Bronchial epithelial cell (primary cell): ENCODE results near the gene YARS1. TPM values are rescaled to one million over a fixed set of nuclear protein-coding genes. Genes with fewer than 3 reads are reported as not detected.

Experiments used
- DNase-seq: peaks from one replicate; pipeline ENCODE4 v3.0.0-alpha.2; 2010; ENCODE audit warnings: low read depth
- FAIRE-seq: peaks from 2 replicates; lab custom pipeline; 2011; peaks lifted over from hg19 to GRCh38; lab: Jason Lieb, UNC
- H3K27me3 ChIP-seq: 2 replicates; pipeline ENCODE4 v1.5.1; 2011; ENCODE audit warnings: low read length; ENCODE audit not compliant: control insufficient read depth, insufficient read depth
- H3K36me3 ChIP-seq: 2 replicates; pipeline ENCODE4 v1.5.1; 2011; ENCODE audit warnings: low read length; ENCODE audit not compliant: control insufficient read depth, insufficient read depth
- H3K4me3 ChIP-seq: 2 replicates; pipeline ENCODE4 v1.5.1; 2011; ENCODE audit warnings: mild to moderate bottlenecking, low read depth, low read length, control low read depth
- total RNA-seq: library from RNA; depleted of rRNA; stranded (reverse); fragments of >200 nt; gene quantifications from 2 replicates; pipeline ENCODE4 v1.2.1, GENCODE V29; 2014
- TF ChIP-seq, protein P1 (sequence below): IDR thresholded peaks from 2 replicates; pipeline ENCODE4 v1.5.1; 2011; ENCODE audit warnings: mild to moderate bottlenecking, moderate library complexity, low read length, control low read depth, inconsistent platforms; ENCODE audit not compliant: insufficient read depth, severe bottlenecking

Gene YARS1
- total RNA-seq, 1 donor from 2014 or later = 195 TPM

DNA sequence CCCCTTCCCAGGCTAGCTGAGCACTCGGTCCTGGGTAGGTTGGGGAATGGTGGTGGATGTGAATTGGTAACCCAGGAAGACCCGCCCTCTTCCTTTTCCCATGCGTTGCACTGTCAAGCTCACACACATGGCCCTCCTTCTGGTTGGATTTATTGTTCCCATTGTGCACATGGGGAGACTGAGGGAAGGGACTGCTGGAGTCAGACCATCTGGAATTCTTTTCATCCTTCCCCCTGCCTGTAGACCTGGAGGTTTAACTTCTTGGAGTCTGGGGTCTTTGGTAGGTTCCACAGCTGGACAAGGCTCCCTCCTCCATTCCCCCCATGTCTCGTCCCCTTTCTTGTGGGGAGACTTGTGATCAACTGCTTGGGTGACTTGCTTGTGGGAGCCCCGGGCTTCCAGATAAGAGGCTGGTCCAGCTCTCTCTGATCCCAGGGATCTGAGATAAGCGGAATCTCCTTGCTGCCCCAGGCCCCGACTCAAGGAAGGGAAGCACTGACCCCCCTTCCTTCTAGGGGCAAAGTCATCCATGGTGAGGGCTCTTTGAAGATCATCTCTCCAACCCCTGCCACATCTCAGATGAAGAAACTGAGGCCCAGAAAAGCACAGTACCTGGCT, 58.9 kb downstream of the YARS1 start:
- no peak overlapping the region for H3K4me3 ChIP-seq
- H3K36me3 ChIP-seq = peaks cover 4% of the 10 kb centered on the region
- FAIRE-seq = no peak
- DNase-seq = no peak
- H3K27me3 ChIP-seq = no peaks in the 10 kb centered on the region
- TF ChIP-seq, protein P1, sequence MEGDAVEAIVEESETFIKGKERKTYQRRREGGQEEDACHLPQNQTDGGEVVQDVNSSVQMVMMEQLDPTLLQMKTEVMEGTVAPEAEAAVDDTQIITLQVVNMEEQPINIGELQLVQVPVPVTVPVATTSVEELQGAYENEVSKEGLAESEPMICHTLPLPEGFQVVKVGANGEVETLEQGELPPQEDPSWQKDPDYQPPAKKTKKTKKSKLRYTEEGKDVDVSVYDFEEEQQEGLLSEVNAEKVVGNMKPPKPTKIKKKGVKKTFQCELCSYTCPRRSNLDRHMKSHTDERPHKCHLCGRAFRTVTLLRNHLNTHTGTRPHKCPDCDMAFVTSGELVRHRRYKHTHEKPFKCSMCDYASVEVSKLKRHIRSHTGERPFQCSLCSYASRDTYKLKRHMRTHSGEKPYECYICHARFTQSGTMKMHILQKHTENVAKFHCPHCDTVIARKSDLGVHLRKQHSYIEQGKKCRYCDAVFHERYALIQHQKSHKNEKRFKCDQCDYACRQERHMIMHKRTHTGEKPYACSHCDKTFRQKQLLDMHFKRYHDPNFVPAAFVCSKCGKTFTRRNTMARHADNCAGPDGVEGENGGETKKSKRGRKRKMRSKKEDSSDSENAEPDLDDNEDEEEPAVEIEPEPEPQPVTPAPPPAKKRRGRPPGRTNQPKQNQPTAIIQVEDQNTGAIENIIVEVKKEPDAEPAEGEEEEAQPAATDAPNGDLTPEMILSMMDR = no peak

- FAIRE-seq (no peak), DNase-seq (no peak)
- TF ChIP-seq, protein P1 = no peak
- no peak overlapping the region for H3K4me3 ChIP-seq
- no peaks in the 10 kb centered on the region for H3K27me3 ChIP-seq
- H3K36me3 ChIP-seq = peaks cover 4% of the 10 kb centered on the region
Measured at GRCh38 chr1:32757213-32757895, 59.8 kb downstream of the YARS1 start.

GRCh38 chr1:32755810-32756159, 61.4 kb downstream of the YARS1 start:
- FAIRE-seq = no peak
- Histone ChIP-seq H3K4me3 (peak overlapping the region; percentile 95), H3K36me3 (peaks cover 4% of the 10 kb centered on the region), H3K27me3 (no peaks in the 10 kb centered on the region)
- DNase-seq = no peak
- TF ChIP-seq, protein P1 = no peak

- H3K4me3 ChIP-seq = peak overlapping the region; percentile 95
- TF ChIP-seq, protein P1 = no peak
- H3K36me3 ChIP-seq = peaks cover 4% of the 10 kb centered on the region
- DNase-seq (no peak), FAIRE-seq (no peak)
- H3K27me3 ChIP-seq = no peaks in the 10 kb centered on the region
Measured at GRCh38 chr1:32755098-32755809, 61.9 kb downstream of the YARS1 start.

GRCh38 chr1:32754317-32755097, 62.7 kb downstream of the YARS1 start:
- TF ChIP-seq, protein P1 = no peak
- Histone ChIP-seq H3K36me3 (peaks cover 4% of the 10 kb centered on the region), H3K4me3 (peak overlapping the region; percentile 95), H3K27me3 (no peaks in the 10 kb centered on the region)
- FAIRE-seq (peak; percentile 81), DNase-seq (peak; percentile 61)
